ENCODE data around the gene VPS33B.
A peak's percentile ranks its signal among the peaks of the same experiment; 100 is the strongest.

Gene VPS33B

GRCh38 chr15:90998737-90999136, 23.7 kb downstream of the VPS33B start:
- Mint-ChIP-seq H3K4me3 (no peak overlapping the region), H3K9me3 (no peaks in the 10 kb centered on the region), H3K4me1 (peaks cover 12% of the 10 kb centered on the region), H3K27me3 (no peaks in the 10 kb centered on the region), H3K36me3 (peaks cover 4% of the 10 kb centered on the region), H3K27ac (no peak overlapping the region)

- H3K4me1 Mint-ChIP-seq = peaks cover 15% of the 10 kb centered on the region
- H3K27me3 Mint-ChIP-seq = no peaks in the 10 kb centered on the region
- no peaks in the 10 kb centered on the region for H3K9me3 Mint-ChIP-seq
- H3K27ac Mint-ChIP-seq = peak within 1 kb of the TSS; percentile 97
- peaks cover 3% of the 10 kb centered on the region for H3K36me3 Mint-ChIP-seq
- H3K4me3 Mint-ChIP-seq = peak within 1 kb of the TSS; percentile 100
Measured at GRCh38 chr15:90994417-90995311, 27.7 kb downstream of the VPS33B start, which contains the start of gene PRC1. Gene PRC1, minus strand, starts transcription at chr15:90994535. Its CDS starts 118 bp downstream, at chr15:90994417.

GRCh38 chr15:90994059-90994416, 28.4 kb downstream of the VPS33B start:
- no peaks in the 10 kb centered on the region for H3K27me3 Mint-ChIP-seq
- H3K9me3 Mint-ChIP-seq = no peaks in the 10 kb centered on the region
- peaks cover 3% of the 10 kb centered on the region for H3K36me3 Mint-ChIP-seq
- H3K4me1 Mint-ChIP-seq = peaks cover 15% of the 10 kb centered on the region
- H3K27ac Mint-ChIP-seq = peak overlapping the region; percentile 97
- peak overlapping the region; percentile 100 for H3K4me3 Mint-ChIP-seq

GRCh38 chr15:90991587-90992285, 30.7 kb downstream of the VPS33B start:
- peaks cover 20% of the 10 kb centered on the region for H3K4me1 Mint-ChIP-seq
- no peaks in the 10 kb centered on the region for H3K27me3 Mint-ChIP-seq
- no peak overlapping the region for H3K4me3 Mint-ChIP-seq
- peak overlapping the region; percentile 16 for H3K27ac Mint-ChIP-seq
- no peaks in the 10 kb centered on the region for H3K9me3 Mint-ChIP-seq
- no peaks in the 10 kb centered on the region for H3K36me3 Mint-ChIP-seq

GRCh38 chr15:90990446-90990845, 31.9 kb downstream of the VPS33B start:
- Mint-ChIP-seq H3K4me3 (no peak overlapping the region), H3K27me3 (no peaks in the 10 kb centered on the region), H3K36me3 (no peaks in the 10 kb centered on the region), H3K9me3 (no peaks in the 10 kb centered on the region), H3K4me1 (peaks cover 18% of the 10 kb centered on the region), H3K27ac (no peak overlapping the region)

- Mint-ChIP-seq H3K27ac (no peak overlapping the region), H3K27me3 (no peaks in the 10 kb centered on the region), H3K36me3 (no peaks in the 10 kb centered on the region), H3K9me3 (no peaks in the 10 kb centered on the region), H3K4me3 (no peak overlapping the region), H3K4me1 (peaks cover 9% of the 10 kb centered on the region)
Measured at GRCh38 chr15:90989040-90989768, 33.2 kb downstream of the VPS33B start.

- H3K27ac Mint-ChIP-seq = no peak overlapping the region
- H3K4me3 Mint-ChIP-seq = no peak overlapping the region
- H3K27me3 Mint-ChIP-seq = no peaks in the 10 kb centered on the region
- no peaks in the 10 kb centered on the region for H3K9me3 Mint-ChIP-seq
- no peaks in the 10 kb centered on the region for H3K36me3 Mint-ChIP-seq
- H3K4me1 Mint-ChIP-seq = peaks cover 5% of the 10 kb centered on the region
Measured at GRCh38 chr15:90988296-90988695, 34.1 kb downstream of the VPS33B start.

GRCh38 chr15:90987561-90988141, 34.7 kb downstream of the VPS33B start:
- no peak overlapping the region for H3K27ac Mint-ChIP-seq
- no peaks in the 10 kb centered on the region for H3K36me3 Mint-ChIP-seq
- H3K4me3 Mint-ChIP-seq = no peak overlapping the region
- H3K9me3 Mint-ChIP-seq = no peaks in the 10 kb centered on the region
- peaks cover 5% of the 10 kb centered on the region for H3K4me1 Mint-ChIP-seq
- no peaks in the 10 kb centered on the region for H3K27me3 Mint-ChIP-seq

GRCh38 chr15:90986790-90987507, 35.4 kb downstream of the VPS33B start:
- Mint-ChIP-seq H3K36me3 (no peaks in the 10 kb centered on the region), H3K4me3 (no peak overlapping the region), H3K4me1 (peaks cover 5% of the 10 kb centered on the region), H3K9me3 (no peaks in the 10 kb centered on the region), H3K27ac (no peak overlapping the region), H3K27me3 (no peaks in the 10 kb centered on the region)

- Mint-ChIP-seq H3K27ac (no peak overlapping the region), H3K27me3 (no peaks in the 10 kb centered on the region), H3K4me1 (no peaks in the 10 kb centered on the region), H3K4me3 (no peak overlapping the region), H3K36me3 (peaks cover 2% of the 10 kb centered on the region), H3K9me3 (no peaks in the 10 kb centered on the region)
Measured at GRCh38 chr15:90982135-90982534, 40.3 kb downstream of the VPS33B start.

GRCh38 chr15:90981681-90982080, 40.7 kb downstream of the VPS33B start:
- Mint-ChIP-seq H3K4me3 (no peak overlapping the region), H3K27me3 (no peaks in the 10 kb centered on the region), H3K9me3 (no peaks in the 10 kb centered on the region), H3K36me3 (peaks cover 2% of the 10 kb centered on the region), H3K27ac (no peak overlapping the region), H3K4me1 (no peaks in the 10 kb centered on the region)

- no peak overlapping the region for H3K27ac Mint-ChIP-seq
- no peak overlapping the region for H3K4me3 Mint-ChIP-seq
- H3K36me3 Mint-ChIP-seq = peaks cover 2% of the 10 kb centered on the region
Measured at GRCh38 chr15:90979582-90979981, 42.8 kb downstream of the VPS33B start.

GRCh38 chr15:90974216-90974615, 48.2 kb downstream of the VPS33B start:
- Mint-ChIP-seq H3K9me3 (no peaks in the 10 kb centered on the region), H3K4me3 (no peak overlapping the region), H3K36me3 (peaks cover 7% of the 10 kb centered on the region), H3K4me1 (no peaks in the 10 kb centered on the region), H3K27me3 (no peaks in the 10 kb centered on the region), H3K27ac (no peak overlapping the region)

More at GRCh38 chr15:90979582-90979981, 42.8 kb downstream of the VPS33B start:
- H3K9me3 Mint-ChIP-seq = no peaks in the 10 kb centered on the region
- H3K4me1 Mint-ChIP-seq = no peaks in the 10 kb centered on the region
- H3K27me3 Mint-ChIP-seq = no peaks in the 10 kb centered on the region

GRCh38 chr15:90972133-90972532, 50.3 kb downstream of the VPS33B start:
- no peaks in the 10 kb centered on the region for H3K9me3 Mint-ChIP-seq
- peaks cover 5% of the 10 kb centered on the region for H3K36me3 Mint-ChIP-seq
- H3K27ac Mint-ChIP-seq = no peak overlapping the region
- H3K27me3 Mint-ChIP-seq = no peaks in the 10 kb centered on the region
- H3K4me3 Mint-ChIP-seq = no peak overlapping the region
- no peaks in the 10 kb centered on the region for H3K4me1 Mint-ChIP-seq

- Mint-ChIP-seq H3K9me3 (no peaks in the 10 kb centered on the region), H3K4me3 (no peak overlapping the region), H3K4me1 (no peaks in the 10 kb centered on the region), H3K27me3 (no peaks in the 10 kb centered on the region), H3K36me3 (peaks cover 5% of the 10 kb centered on the region), H3K27ac (no peak overlapping the region)
Measured at GRCh38 chr15:90970274-90970673, 52.1 kb downstream of the VPS33B start.
